Effector CD4-positive, alpha-beta T cell (primary cell): ENCODE results near the gene RABGAP1L.
"Not testable (repeated sequence)": the region's sequence is repeated elsewhere in the genome, so short reads cannot be mapped to it uniquely, and the experiment has no call there.

Source experiments
- DNase-seq: peaks from one replicate; pipeline ENCODE4 v3.0.0-alpha.2; 2020

RABGAP1L gene

DNA sequence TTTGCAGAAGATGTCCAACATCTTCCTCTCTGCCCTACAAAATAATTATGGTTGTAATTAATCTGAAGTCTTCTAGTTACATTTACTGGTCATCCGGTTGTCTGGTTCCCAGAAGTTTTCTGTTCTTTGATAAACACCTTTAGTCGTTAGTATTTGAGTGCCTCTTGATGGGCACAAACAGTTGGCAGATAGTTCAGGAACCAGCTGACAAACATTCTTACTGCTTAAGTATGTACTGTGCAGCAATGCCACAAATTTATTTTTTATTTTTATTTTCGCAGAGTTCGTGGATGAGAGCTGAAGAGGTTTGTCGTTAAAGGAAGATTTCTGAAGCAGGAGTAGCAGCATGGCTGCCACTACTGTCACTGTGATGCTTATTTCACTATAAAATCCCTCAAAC is 84.7 kb downstream of the RABGAP1L start:
- DNase-seq: no peak

DNA sequence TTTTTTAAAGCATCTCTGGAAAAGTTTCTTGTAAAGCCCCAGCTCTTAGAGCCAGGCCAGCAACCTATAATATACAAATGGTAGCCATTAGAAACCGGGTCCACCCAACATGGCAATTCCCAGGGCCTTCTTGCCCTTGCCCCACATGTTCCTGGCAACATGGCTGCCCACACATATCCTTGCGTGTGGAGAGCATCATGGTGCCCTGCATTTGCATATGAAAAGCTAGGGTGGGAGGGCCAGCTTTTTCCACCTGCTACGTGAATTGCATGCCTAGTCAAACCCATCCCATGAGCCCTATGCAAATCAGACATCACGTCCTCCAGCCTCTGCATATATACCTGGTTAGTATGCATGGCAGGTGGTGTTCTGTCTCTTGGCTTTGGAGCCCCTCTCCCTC is 88.2 kb downstream of the RABGAP1L start:
- no peak for DNase-seq

DNA sequence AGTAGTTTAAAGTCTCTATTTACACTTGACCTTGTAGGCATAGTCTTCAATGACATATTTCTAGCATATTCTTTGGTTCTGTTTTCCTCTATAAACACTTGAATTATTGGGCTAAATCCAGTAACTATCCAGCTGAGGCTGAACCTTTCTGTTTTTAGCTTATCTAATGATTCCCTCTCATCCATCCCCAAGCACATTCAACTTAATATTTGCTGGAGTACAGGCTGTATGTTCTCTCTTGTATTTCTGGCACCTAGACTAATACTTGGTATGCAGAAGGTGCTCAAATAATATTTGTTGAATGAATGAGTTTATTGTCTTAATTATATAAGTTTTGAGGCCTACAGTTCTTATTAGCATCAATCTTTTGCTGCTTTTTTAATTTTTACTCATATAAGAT is 88.7 kb downstream of the RABGAP1L start:
- no peak for DNase-seq

DNA sequence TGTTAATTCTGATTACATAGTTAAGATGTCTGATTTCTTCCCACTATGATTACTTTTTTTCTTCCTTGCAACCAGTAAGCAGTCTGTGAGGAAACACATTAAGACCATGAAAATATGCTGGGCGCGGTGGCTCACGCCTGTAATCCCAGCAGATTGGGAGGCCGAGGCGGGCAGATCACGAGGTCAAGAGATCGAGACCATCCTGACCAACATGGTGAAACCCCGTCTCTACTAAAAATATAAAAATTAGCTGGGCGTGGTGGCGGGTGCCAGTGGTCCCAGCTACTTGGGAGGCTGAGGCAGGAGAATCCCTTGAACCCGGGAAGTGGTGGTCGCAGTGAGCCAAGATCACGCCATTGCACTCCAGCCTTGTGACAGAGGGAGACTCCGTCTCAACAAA is 97.1 kb downstream of the RABGAP1L start:
- DNase-seq: not testable (repeated sequence)

DNA sequence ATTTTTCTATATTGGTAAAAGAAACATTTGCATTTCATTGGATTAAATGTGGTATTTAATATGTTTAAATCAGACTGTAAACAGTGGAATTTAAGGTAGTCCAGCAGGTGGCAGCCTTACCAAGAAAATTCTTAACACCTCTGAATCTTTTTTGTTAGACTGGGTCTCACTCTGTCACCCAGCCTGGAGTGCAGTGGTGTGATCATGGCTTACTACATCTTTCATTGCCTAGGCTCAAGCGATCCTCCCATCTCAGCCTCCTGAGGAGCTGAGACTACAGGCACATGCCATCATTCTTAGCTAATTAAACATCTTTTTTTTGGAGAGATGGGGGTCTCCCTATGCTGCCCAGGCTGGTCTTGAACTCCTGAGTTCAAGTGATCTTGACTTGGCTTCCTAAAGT is 98.8 kb downstream of the RABGAP1L start:
- peak; percentile 17 for DNase-seq

DNA sequence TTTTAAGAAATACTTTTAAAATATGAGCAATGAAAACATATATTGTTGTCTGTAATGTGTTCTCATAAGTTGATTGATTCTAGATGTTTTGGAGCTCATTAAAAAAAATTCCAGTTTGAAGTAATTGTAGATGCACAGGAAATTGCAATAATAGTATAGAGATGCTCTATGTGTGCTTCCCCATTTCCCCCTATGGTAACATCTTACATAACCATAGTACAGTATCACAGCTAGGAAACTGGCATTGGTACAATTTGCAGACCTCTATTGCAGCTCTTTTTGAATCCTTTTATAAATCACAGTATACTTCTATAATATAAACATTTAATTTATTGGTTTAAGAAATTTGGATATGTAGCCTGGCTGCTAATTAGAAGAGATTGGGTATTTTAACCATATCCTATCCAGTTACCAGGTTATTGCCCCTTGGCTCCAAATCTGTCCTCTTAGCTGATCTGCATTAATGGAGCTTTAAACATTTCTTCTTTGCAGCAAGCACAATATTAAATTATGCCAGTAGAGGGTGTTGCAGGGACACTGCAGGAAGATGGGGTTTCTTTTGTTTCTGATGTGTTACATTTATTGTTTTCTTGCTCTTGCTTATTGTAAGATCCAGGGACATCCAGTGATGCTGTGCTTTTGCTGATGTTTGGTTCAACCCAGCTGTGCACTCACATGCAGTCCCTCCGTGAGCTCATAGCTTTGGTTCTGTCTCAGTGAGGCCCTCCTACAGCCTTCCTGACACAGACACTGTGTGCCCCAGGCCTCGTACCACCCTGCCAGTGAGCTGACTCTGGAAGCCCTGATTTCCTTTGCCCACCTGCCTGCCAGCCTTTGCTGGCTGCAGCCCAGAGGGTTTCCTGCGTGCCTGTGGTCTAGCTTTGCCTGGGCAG is 103.3 kb downstream of the RABGAP1L start:
- no peak for DNase-seq

DNA sequence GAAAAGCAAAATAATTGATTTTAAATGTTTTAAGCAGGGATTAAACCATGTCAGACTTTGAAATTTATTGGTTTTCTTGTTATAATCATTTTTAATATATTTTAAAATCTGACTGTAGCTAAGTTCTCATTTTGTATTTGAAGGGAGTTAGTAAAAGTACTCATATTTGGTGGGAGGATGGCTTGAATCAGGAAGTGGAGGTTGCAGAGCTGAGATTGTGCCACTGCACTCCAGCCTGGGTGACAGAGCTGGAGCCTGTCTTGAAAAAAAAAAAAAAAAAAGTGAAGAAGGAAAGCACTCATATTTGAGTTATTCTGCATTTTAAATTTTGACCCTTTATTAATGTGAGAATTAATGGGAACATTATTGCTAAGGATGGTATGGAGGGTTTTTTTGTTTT is 106.0 kb downstream of the RABGAP1L start:
- DNase-seq: no peak

DNA sequence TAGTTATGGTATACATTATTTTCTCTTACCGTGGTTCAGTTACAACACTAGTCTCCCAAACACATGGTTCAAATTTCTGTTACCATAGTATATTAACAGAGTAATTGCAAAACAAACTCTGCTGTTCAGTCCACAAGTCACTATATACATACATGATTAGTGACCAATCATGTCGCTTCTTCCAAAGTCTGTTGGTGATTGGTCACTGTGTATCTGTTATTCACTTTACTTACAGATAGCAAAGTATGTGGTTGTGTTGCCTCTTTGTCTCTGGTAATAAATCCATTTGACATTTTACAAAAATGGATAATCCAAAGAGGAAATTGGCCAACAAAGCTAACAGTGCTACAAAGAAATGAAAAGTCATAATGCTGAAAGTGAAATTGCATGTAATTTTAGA is 107.2 kb downstream of the RABGAP1L start:
- DNase-seq: no peak

DNA sequence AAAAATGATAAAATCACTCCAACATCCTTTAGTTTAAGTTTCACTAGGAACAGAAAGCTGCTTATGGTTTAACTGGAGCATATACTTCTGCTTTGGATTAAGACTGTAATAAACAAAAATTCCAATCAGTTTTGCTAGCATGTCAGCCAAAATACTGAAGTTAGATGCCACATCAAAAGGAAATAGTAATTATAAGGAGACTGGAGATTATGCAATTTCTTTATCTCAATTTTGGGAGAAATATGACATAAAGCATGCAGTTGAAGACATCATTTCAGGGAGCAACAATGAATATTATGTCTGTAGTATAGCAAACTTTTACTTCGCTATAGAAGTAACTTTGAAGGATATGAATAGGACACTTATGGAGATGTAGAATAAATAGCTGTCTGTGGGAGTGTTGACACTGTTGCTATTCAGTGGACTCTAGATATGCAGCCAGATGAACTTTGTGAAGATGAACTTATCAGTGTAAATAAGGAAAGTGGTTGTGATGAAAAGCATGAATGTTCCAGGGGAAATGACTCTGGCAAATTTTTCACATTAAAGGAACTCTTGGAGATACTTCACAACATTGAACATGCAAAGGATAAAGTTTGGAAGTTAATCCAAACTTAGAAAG is 107.8 kb downstream of the RABGAP1L start:
- DNase-seq: no peak

DNA sequence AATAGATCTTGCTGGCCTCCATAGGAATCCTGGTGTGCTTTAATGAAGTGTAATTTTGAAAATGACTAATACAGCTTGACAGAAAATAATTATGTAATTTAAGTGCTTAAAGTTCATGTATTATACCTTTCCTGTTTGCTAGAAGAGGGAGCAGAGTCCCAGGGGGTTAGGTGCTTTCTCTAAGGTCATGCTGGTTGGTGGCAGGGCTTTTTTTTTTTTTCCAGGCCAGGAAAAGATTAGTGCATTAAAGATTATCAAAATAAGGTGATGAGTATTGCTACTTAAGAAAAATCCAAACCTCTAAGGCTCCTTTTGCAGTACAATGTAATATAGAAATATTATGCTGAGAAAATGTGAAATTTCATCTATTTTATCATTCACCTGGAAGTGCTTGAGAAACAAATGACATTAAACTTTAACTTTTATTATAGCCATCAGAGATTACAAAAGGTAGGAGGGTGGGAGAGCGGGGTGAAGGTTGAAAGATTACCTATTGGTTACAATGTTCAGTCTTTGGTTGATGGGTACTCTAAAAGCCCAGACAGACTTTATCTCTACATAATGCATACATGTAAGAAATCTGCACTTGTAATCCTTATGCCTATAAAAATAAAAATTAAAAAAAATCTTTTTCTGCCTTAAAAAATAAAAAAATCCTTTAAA is 110.8 kb downstream of the RABGAP1L start:
- no peak for DNase-seq

DNA sequence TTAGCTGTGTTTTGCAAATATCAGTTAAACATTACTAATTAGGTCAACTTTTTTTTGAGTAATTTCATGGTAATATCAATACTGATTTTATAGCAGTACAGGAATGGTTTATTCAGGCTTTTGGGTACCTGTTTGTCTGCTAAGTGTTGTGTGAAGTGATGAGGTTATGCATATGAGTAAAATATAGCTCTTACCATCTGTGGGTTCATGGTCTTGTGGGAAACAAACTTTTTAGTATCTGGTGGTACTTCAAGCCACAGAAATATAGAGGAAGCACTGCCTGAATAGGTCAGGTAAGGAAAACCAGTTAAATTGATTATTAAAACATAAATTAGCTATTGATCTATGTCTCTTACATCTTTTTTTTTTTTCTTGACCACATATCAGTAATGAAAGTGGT is 113.9 kb downstream of the RABGAP1L start:
- DNase-seq: no peak

DNA sequence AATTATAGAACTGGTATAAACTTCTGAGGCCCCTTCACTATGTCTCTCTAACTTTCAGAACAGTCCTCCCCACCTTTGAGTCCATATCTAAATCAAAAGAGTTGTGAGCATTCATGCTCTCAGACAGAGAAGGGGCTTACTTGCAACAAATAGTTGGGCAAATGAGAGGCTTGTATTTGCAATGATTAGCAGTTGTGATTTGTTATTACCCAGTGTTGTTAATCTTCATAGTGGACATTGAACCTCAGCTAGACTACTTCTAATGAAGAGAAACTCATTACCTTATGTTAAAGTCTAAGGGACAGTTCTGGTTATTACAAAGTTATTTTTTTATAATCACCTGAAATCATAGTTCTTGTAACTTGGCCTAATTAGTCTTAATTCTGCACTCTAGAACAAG is 114.5 kb downstream of the RABGAP1L start:
- DNase-seq: no peak

DNA sequence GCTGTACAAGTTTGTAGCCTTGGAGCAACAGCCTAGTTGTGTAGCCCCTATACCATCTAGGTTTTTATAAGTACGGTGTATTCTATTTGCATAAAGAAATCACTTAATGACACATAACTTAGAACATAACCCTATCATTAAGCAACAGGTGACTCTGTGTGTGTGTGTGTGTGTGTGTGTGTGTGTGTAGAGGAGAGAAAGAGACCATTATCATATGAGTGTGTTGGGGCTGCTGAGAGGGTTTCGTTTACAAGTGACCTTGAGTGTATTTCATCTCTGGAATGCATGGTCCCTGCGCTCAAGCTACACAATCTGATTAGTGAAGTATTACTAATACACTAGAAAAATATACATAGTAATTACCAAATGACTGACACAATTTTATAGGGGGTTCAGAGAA is 115.1 kb downstream of the RABGAP1L start:
- DNase-seq: no peak

DNA sequence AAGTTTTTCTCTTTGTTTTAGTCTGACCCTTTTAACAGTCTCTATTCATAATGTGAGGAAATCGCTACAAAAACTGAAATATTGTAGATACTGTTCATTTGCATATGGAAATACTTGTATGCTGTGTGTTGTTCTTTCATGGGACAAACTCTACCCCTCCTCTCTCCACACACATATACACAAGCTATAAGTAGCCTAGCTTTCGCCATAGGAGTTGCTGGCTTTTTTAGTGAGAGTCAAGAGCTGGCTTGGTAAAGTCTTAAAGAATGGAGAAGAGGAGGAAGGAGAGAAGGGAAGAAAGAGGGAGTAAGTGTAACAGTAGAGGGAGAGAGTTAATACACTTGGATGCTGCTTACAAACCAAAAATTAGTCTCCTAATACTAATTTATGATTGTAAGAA is 115.6 kb downstream of the RABGAP1L start:
- no peak for DNase-seq

DNA sequence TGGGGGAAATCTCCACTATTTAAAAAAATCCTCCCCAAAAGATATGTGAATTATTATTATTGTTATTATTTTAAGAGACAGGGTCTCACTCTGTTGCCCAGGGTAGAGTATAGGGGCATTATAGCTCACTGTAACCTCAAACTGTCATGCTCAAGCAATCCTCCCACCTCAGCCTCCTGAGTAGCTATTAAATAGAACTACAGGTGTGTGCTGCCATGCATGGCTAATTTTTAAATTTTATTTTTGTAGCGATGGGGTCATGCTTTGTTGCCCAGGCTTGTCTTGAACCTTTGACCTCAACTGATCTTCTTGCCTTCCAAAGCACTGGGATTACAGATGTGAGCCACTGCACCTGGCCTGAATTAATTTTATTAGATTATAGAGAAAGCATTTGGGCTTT is 116.8 kb downstream of the RABGAP1L start:
- no peak for DNase-seq

DNA sequence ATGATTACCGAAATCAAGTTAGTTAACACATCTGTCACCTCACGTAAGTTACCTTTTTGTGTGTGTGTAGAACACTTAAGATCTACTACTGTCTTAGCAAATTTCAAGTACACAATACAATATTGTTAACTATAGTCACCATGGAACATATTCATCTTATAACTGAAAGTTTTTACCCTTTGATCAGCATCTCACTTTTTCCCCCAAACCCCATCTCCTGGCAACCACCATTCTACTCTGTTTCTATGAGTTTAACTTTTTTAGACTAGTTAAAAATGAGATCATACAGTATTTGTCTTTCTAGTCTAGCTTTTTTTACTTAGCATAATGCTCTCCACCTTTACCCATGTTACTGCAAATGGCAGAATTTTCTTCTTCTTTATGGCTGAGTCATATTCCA is 124.7 kb downstream of the RABGAP1L start:
- DNase-seq: no peak

DNA sequence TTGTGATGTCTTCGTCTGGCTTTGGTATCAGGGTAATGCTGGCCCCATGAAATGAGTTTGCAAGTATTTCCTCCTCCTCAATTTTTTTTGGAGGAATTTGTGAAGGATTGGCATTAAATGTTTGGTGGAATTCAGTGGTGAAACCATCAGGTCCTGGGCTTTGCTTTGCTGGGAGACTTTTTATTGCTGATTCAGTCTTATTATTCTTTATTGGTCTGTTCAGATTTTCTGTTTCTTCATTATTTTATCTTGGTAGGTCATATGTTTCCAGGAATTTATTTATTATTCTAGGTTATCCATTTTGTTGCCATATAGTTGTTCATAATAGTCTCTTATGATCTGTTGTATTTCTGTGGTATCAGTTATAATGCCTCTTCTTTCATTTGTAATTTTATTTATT is 126.7 kb downstream of the RABGAP1L start:
- DNase-seq: no peak

DNA sequence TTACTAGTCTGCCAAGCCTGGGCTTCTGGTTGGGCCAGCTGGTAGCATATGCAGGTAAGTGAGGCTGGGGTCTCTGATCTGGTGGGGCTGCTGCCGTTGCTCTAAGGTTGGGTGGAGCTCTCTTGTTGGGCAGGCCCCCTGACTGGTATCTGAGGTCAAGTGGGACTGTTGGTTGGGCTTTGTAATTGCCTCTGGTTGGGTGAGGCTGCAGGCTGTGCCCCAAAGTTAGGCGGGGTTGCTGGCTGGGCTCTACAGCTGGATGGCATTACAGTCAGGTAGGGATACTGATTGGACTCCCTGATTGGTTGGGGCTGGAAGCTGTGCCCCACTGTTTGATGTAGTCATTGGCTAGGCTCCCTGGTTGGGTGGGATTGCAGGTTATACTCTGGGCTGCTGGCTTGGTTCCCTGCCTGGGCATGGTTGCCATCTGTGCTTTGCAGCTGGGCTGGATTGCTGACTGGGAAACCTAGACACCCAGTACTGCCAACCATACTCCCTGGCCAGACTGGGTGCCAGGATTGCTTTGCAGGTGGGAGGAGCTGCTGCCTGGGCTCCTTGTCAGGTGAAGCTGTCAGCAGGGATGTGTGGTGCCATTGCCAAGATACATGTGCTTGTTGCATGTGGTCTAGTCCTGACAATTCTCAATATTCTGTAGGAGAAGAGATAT is 130.5 kb downstream of the RABGAP1L start:
- no peak for DNase-seq

DNA sequence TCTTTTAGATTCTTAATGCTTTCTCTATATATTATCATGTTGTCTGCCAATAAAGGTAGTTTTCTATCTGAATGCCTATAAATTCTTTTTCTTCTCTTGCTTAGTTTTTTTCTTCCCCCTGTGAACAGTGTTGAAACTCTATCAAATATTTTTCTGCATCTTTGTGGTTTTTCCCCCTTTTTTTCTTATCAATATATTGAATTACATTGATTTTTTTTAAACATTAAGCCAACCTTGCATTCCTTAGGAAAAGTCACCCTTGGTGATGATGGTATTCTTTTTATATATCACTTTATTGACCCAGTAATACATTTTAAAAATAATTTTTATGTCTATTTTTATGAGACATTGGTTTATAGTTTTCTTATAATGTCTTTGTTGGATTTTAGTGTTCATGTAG is 131.7 kb downstream of the RABGAP1L start:
- DNase-seq: no peak

DNA sequence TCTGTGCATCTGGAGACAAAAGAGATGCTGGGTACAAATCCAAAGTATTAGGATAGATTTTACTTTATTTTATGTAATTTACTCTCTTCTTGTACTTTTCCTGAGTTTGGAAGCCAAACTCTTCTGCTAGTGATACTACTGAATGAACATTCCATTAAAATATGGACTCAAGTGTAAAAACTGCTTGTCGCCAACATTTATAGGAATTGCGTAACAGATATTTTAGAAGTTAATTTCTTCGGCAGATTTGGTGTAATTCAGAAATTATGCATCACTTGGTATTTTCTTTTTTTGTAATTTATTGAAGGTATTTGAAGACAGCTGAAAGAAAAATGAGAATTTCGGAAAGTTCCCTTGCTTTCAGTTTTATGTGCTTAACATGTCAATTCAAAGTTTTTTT is 137.0 kb downstream of the RABGAP1L start:
- DNase-seq: no peak

DNA sequence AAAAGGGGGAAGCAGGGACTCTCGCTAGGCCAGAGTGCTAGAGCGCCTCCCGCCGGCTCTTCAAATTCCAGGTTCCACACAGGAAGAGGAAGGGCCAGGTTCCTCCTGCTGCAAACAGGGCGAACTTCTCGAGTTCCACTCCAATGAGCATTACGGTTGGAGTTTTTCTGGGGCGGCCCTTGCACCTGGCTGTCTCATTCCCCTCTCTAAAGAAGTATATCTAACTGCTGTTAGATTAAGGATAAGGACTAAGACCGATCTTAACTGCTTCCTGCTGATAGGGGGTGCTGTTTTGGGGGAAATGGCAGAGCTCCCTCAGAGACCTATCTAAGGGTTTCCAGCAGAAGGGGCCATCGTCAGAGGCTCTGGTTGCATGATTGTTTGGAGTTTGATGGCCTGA is 138.0 kb downstream of the RABGAP1L start:
- DNase-seq: no peak

DNA sequence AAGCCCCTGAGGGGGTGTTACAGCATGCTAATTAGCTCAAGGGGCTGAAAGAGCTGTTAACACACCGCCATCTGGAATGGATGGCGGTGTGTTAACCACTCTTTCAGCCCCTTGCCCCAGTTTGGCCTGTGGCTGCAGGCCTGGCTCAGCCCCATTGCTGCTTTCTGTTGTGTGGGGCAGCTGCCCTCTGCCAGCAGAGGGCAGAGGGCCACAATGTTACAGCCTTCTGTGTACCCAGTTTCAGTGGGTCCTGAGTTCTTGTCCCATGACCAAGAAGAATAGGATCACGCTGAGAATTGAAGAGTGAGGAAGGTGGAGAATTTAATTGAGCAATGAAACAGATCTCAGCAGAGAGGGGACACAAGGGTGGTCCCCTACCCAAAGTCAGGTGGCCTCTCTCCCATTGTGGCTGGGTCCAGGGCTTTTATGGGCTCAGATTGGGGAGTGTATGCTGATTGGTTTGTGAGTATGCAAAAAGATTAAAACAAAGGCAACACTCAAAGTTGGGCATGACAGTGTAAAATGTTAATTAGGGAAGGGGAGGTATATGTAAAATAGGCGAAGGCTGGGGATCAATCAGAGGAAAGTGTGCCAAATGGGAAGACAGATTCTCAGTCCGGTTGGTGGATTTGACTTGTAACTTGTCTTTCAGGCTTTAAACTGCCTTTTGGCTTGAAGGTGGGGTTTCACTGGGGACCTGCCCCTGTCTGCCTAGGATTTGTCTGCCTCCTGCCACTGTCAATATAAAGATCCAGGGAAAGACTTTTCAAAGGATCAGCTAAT is 142.2 kb downstream of the RABGAP1L start:
- no peak for DNase-seq

DNA sequence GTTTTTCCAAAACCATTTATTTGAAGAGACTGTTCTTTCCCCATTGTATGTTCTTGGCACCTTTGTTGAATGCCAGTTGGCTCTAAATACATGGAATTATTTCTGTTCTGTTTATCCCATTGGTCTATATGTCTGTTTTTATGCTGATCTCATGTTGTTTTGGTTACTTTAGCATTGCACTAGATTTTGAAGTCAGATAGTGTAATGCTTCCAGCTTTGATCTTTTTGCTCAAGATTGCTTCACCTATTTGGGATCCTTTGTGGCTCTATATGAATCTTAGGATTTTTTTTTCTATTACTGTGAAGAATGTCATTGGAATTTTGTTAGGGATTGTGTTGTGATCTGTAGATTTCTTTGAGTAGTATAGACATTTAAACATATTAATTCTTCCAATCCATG is 149.3 kb downstream of the RABGAP1L start:
- no peak for DNase-seq
